ENCODE data around the gene MGAT4A. TPM values are rescaled to one million over a fixed set of nuclear protein-coding genes. Genes with fewer than 3 reads are reported as not detected.

The MGAT4A gene
- total RNA-seq, 3 donors from 2014 or later: 73.8 to 158 (median 138) TPM

DNA sequence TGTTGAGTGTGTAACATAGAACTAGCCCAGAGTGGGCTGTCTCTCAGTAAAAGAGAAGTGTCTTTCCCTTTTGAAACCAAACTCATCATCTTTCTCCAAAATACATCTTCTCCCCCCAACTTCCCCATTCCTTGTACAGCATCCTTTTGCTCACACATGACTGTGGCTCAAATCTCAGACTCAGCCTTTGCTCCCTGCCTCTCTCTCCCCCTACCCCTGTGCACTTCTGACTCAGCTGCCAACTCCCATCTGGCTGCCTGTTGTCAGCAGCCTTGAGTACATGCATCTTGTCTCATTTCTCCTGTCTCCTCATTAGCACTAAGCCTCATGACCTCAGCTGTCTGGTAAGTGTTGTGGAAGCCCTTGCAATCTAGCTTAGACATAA lies 18.1 kb upstream of the MGAT4A start:
- no peak overlapping the region for H3K4me3 ChIP-seq
- H3K9me3 ChIP-seq: no peaks in the 10 kb centered on the region
- intact Hi-C loops (cut with DNase I, micrococcal nuclease): no loop called here
- H3K4me1 ChIP-seq (ENCODE audit: low read depth): no peaks in the 10 kb centered on the region
- TF ChIP-seq, protein P1, sequence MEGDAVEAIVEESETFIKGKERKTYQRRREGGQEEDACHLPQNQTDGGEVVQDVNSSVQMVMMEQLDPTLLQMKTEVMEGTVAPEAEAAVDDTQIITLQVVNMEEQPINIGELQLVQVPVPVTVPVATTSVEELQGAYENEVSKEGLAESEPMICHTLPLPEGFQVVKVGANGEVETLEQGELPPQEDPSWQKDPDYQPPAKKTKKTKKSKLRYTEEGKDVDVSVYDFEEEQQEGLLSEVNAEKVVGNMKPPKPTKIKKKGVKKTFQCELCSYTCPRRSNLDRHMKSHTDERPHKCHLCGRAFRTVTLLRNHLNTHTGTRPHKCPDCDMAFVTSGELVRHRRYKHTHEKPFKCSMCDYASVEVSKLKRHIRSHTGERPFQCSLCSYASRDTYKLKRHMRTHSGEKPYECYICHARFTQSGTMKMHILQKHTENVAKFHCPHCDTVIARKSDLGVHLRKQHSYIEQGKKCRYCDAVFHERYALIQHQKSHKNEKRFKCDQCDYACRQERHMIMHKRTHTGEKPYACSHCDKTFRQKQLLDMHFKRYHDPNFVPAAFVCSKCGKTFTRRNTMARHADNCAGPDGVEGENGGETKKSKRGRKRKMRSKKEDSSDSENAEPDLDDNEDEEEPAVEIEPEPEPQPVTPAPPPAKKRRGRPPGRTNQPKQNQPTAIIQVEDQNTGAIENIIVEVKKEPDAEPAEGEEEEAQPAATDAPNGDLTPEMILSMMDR (IDR thresholded peaks at IDR 0.05): no peak
- no peaks in the 10 kb centered on the region for H3K36me3 ChIP-seq (ENCODE audit: low read depth)
- ATAC-seq: peak; percentile 64
- DNase-seq: no peak

DNA sequence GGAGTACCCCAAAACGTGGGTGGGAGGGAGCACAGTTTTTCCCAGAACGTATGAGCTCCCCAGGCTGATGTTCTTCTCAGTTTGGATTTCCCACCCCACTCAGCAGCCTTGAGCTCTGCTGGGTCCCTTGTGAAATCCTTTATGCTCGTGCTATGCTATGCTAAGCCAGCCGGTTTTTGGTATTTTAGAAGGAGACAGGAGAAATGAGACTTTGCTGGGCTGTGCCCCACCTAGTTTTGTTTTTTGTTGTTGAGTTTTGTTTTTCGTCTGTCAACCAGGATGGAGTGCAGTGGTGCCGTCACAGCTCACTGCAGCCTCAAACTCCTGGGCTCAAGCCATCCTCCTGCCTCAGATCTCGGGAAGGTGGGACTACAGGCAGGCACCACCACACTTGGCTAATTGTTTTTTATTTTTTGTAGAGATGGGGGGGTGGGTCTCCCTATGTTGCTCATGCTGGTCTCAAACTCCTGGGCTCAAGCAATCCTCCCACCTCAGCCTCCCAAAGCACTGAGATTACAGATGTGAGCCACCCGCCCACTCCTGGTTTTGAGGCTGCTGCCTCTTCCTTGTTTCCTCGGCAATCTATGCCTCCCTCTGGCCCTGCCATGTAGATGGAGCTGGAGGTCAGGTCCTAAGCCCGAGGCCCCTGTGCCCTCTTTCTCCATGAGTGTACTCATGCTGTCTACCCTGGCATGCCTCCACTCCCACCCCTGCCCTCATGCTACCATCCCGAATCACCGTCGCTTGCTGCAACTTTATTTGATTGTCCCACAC lies 17.5 kb upstream of the MGAT4A start:
- DNase-seq (no peak), ATAC-seq (no peak)
- no peak overlapping the region for H3K4me3 ChIP-seq

DNA sequence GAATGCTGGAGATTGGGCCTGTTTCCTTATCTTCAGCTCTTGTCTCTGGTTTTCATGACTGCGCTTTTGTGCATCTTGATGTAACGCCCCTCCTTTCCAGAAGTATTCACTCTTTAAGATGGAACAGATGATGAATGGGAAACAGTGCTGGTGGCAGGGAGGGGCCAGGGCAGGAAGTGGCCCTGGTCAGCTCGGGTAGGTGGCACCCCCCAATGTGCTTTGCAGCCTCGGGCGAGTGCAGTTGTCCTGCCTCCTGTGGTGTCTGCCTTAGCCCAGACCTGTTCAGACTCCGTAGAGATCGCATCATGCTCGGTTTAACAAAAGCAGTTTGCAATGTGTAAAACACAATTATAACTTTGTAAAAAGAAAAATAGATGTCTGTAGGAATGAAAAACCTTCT lies 17.0 kb upstream of the MGAT4A start:
- TF ChIP-seq, protein P1 (IDR thresholded peaks at IDR 0.05): no peak
- DNase-seq (no peak), ATAC-seq (no peak)
- H3K4me1 ChIP-seq (ENCODE audit: low read depth): no peaks in the 10 kb centered on the region
- H3K9me3 ChIP-seq: no peaks in the 10 kb centered on the region
- intact Hi-C loops (cut with DNase I, micrococcal nuclease): no loop called here
- H3K4me3 ChIP-seq: no peak overlapping the region
- H3K36me3 ChIP-seq (ENCODE audit: low read depth): no peaks in the 10 kb centered on the region

More for the DNA sequence above, 17.5 kb upstream of the MGAT4A start:
- H3K9me3 ChIP-seq: no peaks in the 10 kb centered on the region
- no peaks in the 10 kb centered on the region for H3K36me3 ChIP-seq (ENCODE audit: low read depth)
- H3K4me1 ChIP-seq (ENCODE audit: low read depth): no peaks in the 10 kb centered on the region
- TF ChIP-seq, protein P1 (IDR thresholded peaks at IDR 0.05): no peak
- intact Hi-C loops (cut with DNase I, micrococcal nuclease): no loop called here

DNA sequence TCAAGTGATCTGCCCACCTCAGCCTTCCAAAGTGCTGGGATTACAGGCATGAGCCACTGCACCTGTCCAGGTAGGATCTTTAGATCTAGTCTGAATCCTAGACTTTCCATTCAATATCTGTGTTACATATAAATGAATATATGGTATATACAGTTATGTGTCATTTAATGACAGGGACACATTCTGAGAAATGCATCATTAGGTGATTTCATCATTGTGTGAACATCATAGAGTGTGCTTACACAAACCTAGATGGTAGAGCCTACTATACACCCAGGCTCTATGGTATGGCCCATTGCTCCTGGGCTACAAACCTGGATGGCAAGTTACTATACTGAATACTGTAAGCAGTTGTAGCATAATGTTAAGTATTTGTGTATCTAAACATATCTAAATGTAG lies 15.5 kb upstream of the MGAT4A start:
- Histone ChIP-seq H3K4me3 (no peak overlapping the region), H3K9me3 (no peaks in the 10 kb centered on the region)

DNA sequence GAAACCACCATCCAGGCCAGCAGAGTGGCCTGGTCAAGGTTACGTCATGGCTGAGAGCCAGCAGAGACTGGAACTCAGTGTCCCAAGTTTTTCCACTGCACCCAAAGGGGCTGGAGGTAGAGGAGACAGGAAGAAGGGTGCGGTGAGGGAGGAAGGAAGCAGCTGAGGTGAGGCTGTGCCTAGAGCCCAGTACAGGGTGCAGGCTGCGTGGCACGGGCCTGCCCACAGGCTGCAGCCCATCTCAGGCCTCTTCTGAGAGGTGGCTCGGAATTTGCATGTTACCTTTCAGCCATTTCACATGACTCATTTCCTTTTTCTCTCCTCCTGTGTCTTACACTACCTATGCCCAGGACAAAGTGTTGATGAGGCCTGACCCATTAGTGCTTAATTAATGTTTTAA lies 13.7 kb upstream of the MGAT4A start:
- no peaks in the 10 kb centered on the region for H3K4me1 ChIP-seq (ENCODE audit: low read depth)
- peak; percentile 13 for ATAC-seq
- no peak for DNase-seq
- intact Hi-C loops (cut with DNase I, micrococcal nuclease): no loop called here
- H3K36me3 ChIP-seq (ENCODE audit: low read depth): no peaks in the 10 kb centered on the region
- H3K4me3 ChIP-seq: no peak overlapping the region
- TF ChIP-seq, protein P1 (IDR thresholded peaks at IDR 0.05): no peak
- H3K9me3 ChIP-seq: no peaks in the 10 kb centered on the region

More for the DNA sequence above, 15.5 kb upstream of the MGAT4A start:
- no peak for ATAC-seq
- DNase-seq: no peak
- no peaks in the 10 kb centered on the region for H3K4me1 ChIP-seq (ENCODE audit: low read depth)
- intact Hi-C loops (cut with DNase I, micrococcal nuclease): no loop called here
- H3K36me3 ChIP-seq (ENCODE audit: low read depth): no peaks in the 10 kb centered on the region
- TF ChIP-seq, protein P1 (IDR thresholded peaks at IDR 0.05): no peak
